Gastrocnemius medialis (tissue), 4 donors: ENCODE data around the gene VAMP3. TPM values are rescaled to one million over a fixed set of nuclear protein-coding genes. Genes with fewer than 3 reads are reported as not detected.

ENCODE experiments used
- ATAC-seq, 2 donors: fragments of 150-250 bp; one replicate each; pipeline ENCODE4 v1.9.1; 2016
- DNase-seq, 2 donors: peaks; one replicate each; pipeline ENCODE4 v3.0.0-alpha.2; 2019
- H3K27ac ChIP-seq, 4 donors: fragments of 200-600 bp; sonication (generic); 1 replicate in 1 of 4; 2 replicates in 3 of 4; pipeline ENCODE4 v1.5.1; 2016 to 2018; ENCODE audit warnings: mild to moderate bottlenecking in 2 of 4, moderate library complexity in 1 of 4
- H3K27me3 ChIP-seq, 3 donors: fragments of 200-600 bp; sonication (generic) in 2 of 3; 1 replicate in 1 of 3; 2 replicates in 2 of 3; pipeline versions ENCODE4 v1.5.1 to v1.6.0; 2016 to 2019; ENCODE audit warnings: mild to moderate bottlenecking in 1 of 3, moderate library complexity in 1 of 3
- H3K36me3 ChIP-seq, 2 donors: fragments of 200-600 bp; sonication (generic) in 1 of 2; one replicate each; pipeline ENCODE4 v1.5.1; 2017 to 2018
- H3K4me1 ChIP-seq, 2 donors: fragments of 200-600 bp; sonication (generic) in 1 of 2; one replicate each; pipeline ENCODE4 v1.5.1; 2016 to 2017; ENCODE audit warnings: mild to moderate bottlenecking in 2 of 2
- H3K4me3 ChIP-seq, 4 donors: fragments of 200-600 bp; sonication (generic) in 3 of 4; 1 replicate in 1 of 4; 2 replicates in 3 of 4; pipeline ENCODE4 v1.5.1; 2016 to 2019; ENCODE audit warnings: mild to moderate bottlenecking in 2 of 4
- H3K9me3 ChIP-seq, 3 donors: fragments of 200-600 bp; sonication (generic) in 2 of 3; 1 replicate in 1 of 3; 2 replicates in 2 of 3; pipeline ENCODE4 v1.5.1; 2016 to 2019
- POLR2A ChIP-seq, 2 donors: fragments of 450-650 bp; IDR thresholded peaks; one replicate each; pipeline ENCODE4 v1.6.1; 2017; ENCODE audit warnings: antibody characterized with exemption in 2 of 2, mild to moderate bottlenecking in 2 of 2, moderate library complexity in 2 of 2
- in situ Hi-C, 4 donors: fragments of 200-750 bp; cut with MboI; loops; one replicate each; pipeline versions ENCODE4 v1.15.0 to v1.8.0; 2017; ENCODE audit warnings: low sequenced_read_pairs in 4 of 4
- intact Hi-C: fragments of 100-400 bp; cut with DNase I; formaldehyde crosslinking; loops from one replicate; pipeline ENCODE4 v1.15.1; 2023; ENCODE audit warnings: low total_unique reads
- total RNA-seq, 4 donors: library from RNA; depleted of rRNA; stranded (reverse); fragments of >200 nt; gene quantifications; one replicate each; pipeline versions ENCODE4 v1.1.0 to v1.2.3, GENCODE V29; 2016
- TF ChIP-seq, protein P1 (sequence below), 5 experiments: fragments of 450-650 bp in 3 of 5; fragments of 200-600 bp in 2 of 5; sonication (generic) in 2 of 5; IDR thresholded peaks in 4 of 5; conservative IDR thresholded peaks in 1 of 5; 1 replicate in 4 of 5; 2 replicates in 1 of 5; pipeline ENCODE4 v1.5.1; 2016 to 2019; ENCODE audit warnings: antibody characterized with exemption in 5 of 5, mild to moderate bottlenecking in 3 of 5, moderate library complexity in 3 of 5

Gene VAMP3
- total RNA-seq, 4 donors from 2014 or later = 63.7 to 71.2 (median 69.7) TPM

DNA sequence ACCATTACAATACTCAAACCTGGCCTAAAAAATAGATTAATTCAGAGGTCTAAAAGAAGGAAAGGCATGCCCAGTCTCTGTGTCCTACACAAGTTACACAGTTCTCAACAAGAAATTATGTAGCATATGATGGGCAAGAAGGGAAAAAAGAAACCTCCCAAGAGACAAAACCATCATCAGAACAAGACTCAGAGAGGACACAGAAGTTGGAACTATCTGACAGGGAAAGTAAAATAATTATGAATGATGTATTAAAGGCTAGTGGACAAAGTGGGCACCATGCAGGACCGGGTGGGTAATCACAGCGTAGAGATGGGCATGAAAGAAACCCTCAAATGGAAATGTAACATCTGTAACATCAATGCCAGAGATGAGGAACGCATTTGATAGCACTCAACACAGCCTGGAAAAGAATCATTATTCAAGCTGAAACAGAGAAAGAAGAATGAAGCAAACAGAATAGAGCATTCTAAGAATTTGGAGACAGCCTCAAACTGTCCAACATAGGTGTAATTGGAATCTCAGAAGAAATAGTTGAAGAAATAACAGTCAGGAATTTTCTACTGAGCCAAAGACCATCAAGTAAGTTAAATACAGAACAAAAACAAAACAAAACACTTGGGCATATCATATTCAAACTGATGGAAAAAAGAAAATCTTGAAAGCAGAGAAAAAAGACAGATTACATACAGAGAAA lies 42.7 kb downstream of the VAMP3 start:
- Histone ChIP-seq H3K9me3 (no peaks in the 10 kb centered on the region), H3K27ac (no peak overlapping the region), H3K27me3 (no peaks in the 10 kb centered on the region), H3K4me1 (no peaks in the 10 kb centered on the region), H3K4me3 (no peak overlapping the region), H3K36me3 (peaks cover 5 to 75% of the 10 kb centered on the region in 2 donors)
- in situ Hi-C loops = no loop called here
- intact Hi-C loops = no loop called here
- TF ChIP-seq, protein P1, sequence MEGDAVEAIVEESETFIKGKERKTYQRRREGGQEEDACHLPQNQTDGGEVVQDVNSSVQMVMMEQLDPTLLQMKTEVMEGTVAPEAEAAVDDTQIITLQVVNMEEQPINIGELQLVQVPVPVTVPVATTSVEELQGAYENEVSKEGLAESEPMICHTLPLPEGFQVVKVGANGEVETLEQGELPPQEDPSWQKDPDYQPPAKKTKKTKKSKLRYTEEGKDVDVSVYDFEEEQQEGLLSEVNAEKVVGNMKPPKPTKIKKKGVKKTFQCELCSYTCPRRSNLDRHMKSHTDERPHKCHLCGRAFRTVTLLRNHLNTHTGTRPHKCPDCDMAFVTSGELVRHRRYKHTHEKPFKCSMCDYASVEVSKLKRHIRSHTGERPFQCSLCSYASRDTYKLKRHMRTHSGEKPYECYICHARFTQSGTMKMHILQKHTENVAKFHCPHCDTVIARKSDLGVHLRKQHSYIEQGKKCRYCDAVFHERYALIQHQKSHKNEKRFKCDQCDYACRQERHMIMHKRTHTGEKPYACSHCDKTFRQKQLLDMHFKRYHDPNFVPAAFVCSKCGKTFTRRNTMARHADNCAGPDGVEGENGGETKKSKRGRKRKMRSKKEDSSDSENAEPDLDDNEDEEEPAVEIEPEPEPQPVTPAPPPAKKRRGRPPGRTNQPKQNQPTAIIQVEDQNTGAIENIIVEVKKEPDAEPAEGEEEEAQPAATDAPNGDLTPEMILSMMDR (IDR thresholded peaks at IDR 0.05 in 4 of 5, conservative IDR thresholded peaks at IDR 0.05 in 1 of 5) = no peak
- no peak for TF ChIP-seq POLR2A (IDR thresholded peaks at IDR 0.05)
- DNase-seq = no peak
- ATAC-seq = no peak

DNA sequence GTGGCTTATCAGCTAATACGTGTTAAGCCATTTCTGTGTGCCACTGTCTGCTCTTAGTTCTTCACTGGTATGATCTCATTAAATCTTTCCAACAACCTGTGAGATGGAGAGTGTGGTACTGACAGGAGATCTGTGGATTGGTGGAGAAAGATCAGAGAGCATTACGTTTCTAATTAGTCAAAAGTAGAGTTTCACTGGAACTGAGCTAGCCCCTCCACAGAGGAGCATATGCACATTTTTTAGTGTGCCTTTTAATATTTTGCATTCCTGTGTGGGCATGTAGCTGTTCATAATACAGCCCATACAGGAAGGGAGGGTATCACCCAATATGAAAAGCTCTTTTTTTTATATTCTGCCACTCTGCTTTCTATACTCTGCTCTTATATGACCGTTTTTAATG lies 50.2 kb downstream of the VAMP3 start:
- H3K27ac ChIP-seq = no peak overlapping the region
- no peak for TF ChIP-seq POLR2A (IDR thresholded peaks at IDR 0.05)
- TF ChIP-seq, protein P1 (IDR thresholded peaks at IDR 0.05 in 4 of 5, conservative IDR thresholded peaks at IDR 0.05 in 1 of 5) = no peak
- H3K36me3 ChIP-seq = peaks cover 0 to 88% of the 10 kb centered on the region in 2 donors

DNA sequence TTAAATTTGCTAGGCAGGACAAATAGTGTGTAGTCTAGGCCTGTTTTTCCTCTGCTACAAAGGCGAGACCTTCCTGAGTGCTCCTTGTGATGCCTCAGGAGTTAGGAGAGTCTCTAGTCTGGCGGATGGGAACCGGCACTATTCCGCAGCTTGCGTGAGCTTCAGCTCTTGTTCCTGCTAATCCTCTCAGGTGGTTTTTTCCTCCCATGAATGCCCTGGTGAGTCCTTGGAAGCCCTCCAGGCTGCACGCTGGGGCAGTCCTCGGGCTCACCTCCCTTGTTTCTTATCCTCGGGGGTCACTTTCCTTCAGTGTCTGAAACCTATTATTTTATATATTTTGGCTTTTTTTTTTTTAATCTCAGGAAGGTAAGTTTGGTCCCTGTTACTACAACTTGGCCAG lies 53.6 kb downstream of the VAMP3 start:
- Histone ChIP-seq H3K36me3 (peaks cover 3 to 86% of the 10 kb centered on the region in 2 donors), H3K9me3 (no peaks in the 10 kb centered on the region), H3K4me3 (no peak overlapping the region), H3K27me3 (no peaks in the 10 kb centered on the region), H3K27ac (no peak overlapping the region), H3K4me1 (no peaks in the 10 kb centered on the region)
- DNase-seq (no peak), ATAC-seq (no peak)
- TF ChIP-seq, protein P1 (IDR thresholded peaks at IDR 0.05 in 4 of 5, conservative IDR thresholded peaks at IDR 0.05 in 1 of 5) = no peak
- no peak for TF ChIP-seq POLR2A (IDR thresholded peaks at IDR 0.05)
- in situ Hi-C loops (no loop called here), intact Hi-C loops (no loop called here)

More for the DNA sequence above, 50.2 kb downstream of the VAMP3 start:
- Histone ChIP-seq H3K9me3 (no peaks in the 10 kb centered on the region), H3K4me1 (no peaks in the 10 kb centered on the region), H3K27me3 (no peaks in the 10 kb centered on the region), H3K4me3 (no peak overlapping the region)
- ATAC-seq (no peak), DNase-seq (no peak)
- intact Hi-C loops (no loop called here), in situ Hi-C loops (no loop called here)

DNA sequence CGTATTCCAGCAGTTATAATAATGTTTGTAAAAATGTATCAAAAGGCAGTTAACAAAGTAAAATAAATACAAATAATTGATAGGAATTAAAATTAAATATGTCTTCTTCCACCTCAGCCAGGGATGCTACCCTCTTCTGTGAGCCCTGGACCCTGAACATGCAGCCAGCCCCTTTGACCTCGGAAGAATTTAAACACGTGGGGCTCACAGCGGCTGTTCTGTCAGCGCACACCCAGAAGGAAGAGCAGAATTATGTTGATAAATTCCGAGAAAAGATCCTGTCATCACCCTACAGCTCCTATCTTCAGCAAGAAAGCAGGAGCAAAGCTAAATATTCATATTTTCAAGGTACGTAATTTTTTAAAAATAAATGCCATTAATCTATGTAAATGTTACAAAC lies 55.3 kb downstream of the VAMP3 start:
- Histone ChIP-seq H3K4me3 (no peak overlapping the region), H3K9me3 (no peaks in the 10 kb centered on the region), H3K27ac (no peak overlapping the region), H3K4me1 (peaks cover 0 to under 1% of the 10 kb centered on the region in 2 donors), H3K36me3 (peaks cover 3 to 81% of the 10 kb centered on the region in 2 donors), H3K27me3 (no peaks in the 10 kb centered on the region)
- no peak for DNase-seq
- TF ChIP-seq, protein P1 (IDR thresholded peaks at IDR 0.05 in 4 of 5, conservative IDR thresholded peaks at IDR 0.05 in 1 of 5) = no peak
- no peak for TF ChIP-seq POLR2A (IDR thresholded peaks at IDR 0.05)
- in situ Hi-C loops (no loop called here), intact Hi-C loops (no loop called here)
- no peak for ATAC-seq
